ENCODE data around the gene CARS2. TPM values are rescaled to one million over a fixed set of nuclear protein-coding genes. Genes with fewer than 3 reads are reported as not detected.

Gene CARS2
- total RNA-seq, 2 experiments from 2014 or later, result 51.8 to 53.5 TPM

DNA sequence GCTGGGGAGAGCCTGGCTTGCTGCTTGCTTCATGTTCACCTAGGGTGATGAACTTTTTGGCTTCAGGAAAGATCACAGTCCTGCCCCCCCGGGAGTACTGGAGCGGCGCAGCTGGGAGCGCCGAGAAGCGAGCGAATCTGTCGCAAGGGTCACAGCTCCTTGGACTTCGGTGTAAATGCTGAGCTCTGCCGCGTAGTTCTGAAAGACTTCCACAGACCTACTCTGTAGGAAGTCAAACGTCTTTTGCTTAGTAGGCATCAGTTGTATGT lies 10.3 kb upstream of the CARS2 start:
- ChIA-PET POLR2A (interaction anchor here (0.5 to 4.4 kb wide), 9 partner anchors 10 to 198 kb away, joined by 3 to 39 read pairs (median 5); partner anchors contain the start of genes ANKRD10 and CARS2), CTCF (interaction anchor here (1.2 to 2.2 kb wide), 3 partner anchors 11 to 33 kb away, joined by 3 to 8 read pairs (median 4); no protein-coding TSS in a partner anchor)
- Mint-ChIP-seq H3K9me3 (no peaks in the 10 kb centered on the region), H3K4me3 (peak overlapping the region; percentile 89), H3K27ac (peak overlapping the region; percentile 93), H3K36me3 (ENCODE audit: low read depth) (peaks cover 28% of the 10 kb centered on the region), H3K4me1 (peaks cover 29% of the 10 kb centered on the region), H3K27me3 (no peaks in the 10 kb centered on the region)
- no peak for DNase-seq

DNA sequence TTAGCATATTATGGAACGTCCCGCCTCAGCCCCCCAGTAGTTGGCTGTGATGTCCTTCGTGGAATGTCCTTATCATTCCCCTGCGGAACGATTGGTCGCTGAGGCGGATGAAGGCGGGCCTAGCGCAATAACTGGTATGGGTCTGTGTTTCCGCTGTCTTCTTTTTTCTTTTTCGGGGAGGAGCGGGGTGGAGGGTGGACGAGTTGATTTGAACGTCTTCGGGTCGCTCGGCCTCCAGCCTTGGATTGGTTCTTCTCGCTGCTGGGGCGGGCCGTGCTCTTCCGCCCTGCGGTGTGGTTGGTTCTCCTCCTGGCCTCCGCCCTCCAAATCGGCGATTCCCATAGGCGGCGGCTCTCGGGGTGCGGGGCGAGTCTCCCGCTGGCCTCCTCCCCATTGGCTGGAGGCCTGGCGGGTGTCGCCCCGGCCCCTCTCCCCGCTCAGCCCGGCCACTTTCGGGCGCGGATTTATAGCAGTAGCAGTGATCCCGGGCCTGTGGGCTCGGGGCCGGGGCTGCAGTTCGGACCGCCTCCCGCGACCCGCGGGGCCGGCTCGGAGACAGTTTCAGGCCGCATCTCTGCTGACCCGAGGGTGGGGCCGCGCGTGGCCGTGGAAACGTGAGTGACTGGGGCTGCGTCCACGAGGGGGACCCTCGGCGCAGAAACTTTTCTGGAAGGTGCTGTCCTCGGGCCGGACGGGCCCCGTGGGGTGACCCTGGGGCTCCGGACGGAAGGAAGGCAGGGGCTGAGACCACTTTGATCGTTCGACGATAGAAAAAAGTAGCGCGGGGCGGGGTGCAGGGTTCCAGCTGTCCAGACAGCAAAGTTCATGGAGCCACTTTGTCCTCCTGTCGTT lies 9.7 kb upstream of the CARS2 start:
- Mint-ChIP-seq H3K9me3 (no peaks in the 10 kb centered on the region), H3K27me3 (no peaks in the 10 kb centered on the region), H3K4me1 (peaks cover 32% of the 10 kb centered on the region), H3K27ac (peak overlapping the region; percentile 93), H3K4me3 (peak overlapping the region; percentile 89), H3K36me3 (ENCODE audit: low read depth) (peaks cover 24% of the 10 kb centered on the region)
- peak; percentile 96 for DNase-seq
- POLR2A ChIA-PET, result interaction anchor here (0.5 to 4.4 kb wide), 30 partner anchors 8 to 1958 kb away, joined by 3 to 39 read pairs (median 4); partner anchors contain the start of genes ANKRD10 and CARS2
- CTCF ChIA-PET, result interaction anchor here (0.6 to 1.3 kb wide), 4 partner anchors 12 to 260 kb away, joined by 3 to 4 read pairs (median 4); no protein-coding TSS in a partner anchor

DNA sequence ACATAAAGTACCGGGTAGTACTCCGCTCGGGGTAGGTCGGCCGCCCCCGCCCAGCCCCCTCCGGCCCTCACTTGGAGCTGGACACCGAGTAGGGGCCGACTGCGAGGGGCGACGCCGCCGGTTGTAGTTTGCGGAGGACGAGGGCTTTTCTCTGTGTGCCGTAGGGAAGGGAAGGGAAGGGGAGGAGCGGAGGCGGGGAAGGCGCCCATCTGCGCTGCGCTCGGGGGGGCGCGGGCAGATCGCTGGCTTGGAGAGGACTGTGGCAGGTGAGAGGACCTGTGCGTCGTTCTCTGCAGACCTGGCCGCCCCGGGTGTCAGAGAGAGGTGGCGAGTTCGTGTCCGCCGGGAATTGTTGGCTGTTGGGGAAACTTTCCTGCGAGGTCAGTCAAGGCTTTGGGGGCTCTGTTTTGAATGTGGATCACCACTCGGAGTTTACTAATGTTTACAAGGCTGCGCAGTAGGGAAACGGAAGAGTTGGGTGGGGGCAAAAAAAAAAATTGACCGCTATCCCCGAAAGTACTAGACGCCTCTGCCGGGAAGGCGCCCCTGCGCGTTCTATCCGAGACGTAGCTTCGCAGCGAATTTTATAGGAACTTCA lies 9.0 kb upstream of the CARS2 start:
- no peaks in the 10 kb centered on the region for H3K27me3 Mint-ChIP-seq
- H3K4me3 Mint-ChIP-seq, result peak overlapping the region; percentile 89
- H3K36me3 Mint-ChIP-seq (ENCODE audit: low read depth), result peaks cover 19% of the 10 kb centered on the region
- H3K27ac Mint-ChIP-seq, result peak overlapping the region; percentile 93
- DNase-seq, result peak; percentile 65
- POLR2A ChIA-PET, result interaction anchor here (0.6 to 4.4 kb wide), 24 partner anchors 9 to 1959 kb away, joined by 3 to 39 read pairs (median 4); partner anchors contain the start of genes ANKRD10 and CARS2
- CTCF ChIA-PET, result interaction anchor here (0.6 to 1.2 kb wide), 3 partner anchors 11 to 259 kb away, joined by 3 to 4 read pairs (median 4); no protein-coding TSS in a partner anchor
- no peaks in the 10 kb centered on the region for H3K9me3 Mint-ChIP-seq
- peaks cover 32% of the 10 kb centered on the region for H3K4me1 Mint-ChIP-seq

DNA sequence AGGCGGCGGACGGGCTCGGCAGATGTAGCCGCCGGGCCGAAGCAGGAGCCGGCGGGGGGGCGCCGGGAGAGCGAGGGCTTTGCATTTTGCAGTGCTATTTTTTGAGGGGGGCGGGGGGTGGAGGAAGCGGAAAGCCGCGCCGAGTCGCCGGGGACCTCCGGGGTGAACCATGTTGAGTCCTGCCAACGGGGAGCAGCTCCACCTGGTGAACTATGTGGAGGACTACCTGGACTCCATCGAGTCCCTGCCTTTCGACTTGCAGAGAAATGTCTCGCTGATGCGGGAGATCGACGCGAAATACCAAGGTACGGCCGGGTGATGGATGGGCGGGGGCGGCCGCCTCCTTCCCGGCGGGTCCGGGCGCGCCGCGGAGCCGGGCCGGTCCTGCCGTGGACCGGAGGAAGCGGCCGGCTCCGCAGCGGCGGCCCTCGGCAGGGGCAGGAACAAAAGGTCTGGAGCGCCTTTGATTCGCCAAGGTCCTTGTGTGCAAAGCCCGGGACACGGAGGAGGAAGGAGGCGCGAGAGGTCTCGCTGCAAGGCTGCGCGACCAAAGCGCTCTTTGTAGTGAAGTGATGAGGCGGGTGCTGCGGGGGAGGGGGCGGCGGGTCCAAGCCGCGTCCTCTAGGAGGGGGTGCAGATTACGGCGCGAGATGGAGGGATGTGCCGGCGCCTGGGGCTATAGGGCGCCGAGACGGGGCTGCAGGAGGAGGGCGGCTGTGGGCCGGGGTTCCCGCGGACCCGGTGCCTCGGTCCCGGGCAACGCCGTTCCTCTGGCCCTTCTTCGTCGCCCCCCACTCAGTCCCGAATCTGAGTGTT lies 8.3 kb upstream of the CARS2 start:
- Mint-ChIP-seq H3K27ac (peak overlapping the region; percentile 93), H3K4me3 (peak overlapping the region; percentile 89), H3K9me3 (no peaks in the 10 kb centered on the region), H3K27me3 (no peaks in the 10 kb centered on the region), H3K36me3 (ENCODE audit: low read depth) (peaks cover 11% of the 10 kb centered on the region), H3K4me1 (peaks cover 30% of the 10 kb centered on the region)
- peak; percentile 72 for DNase-seq
- POLR2A ChIA-PET, result interaction anchor here (1.0 to 4.4 kb wide), 9 partner anchors 8 to 298 kb away, joined by 3 to 45 read pairs (median 4); partner anchors contain the start of genes ANKRD10, CARS2 and NAXD
- CTCF ChIA-PET, result interaction anchor here (1.0 kb wide), 1 partner anchor 258 kb away, joined by 4 read pairs; no protein-coding TSS in a partner anchor

DNA sequence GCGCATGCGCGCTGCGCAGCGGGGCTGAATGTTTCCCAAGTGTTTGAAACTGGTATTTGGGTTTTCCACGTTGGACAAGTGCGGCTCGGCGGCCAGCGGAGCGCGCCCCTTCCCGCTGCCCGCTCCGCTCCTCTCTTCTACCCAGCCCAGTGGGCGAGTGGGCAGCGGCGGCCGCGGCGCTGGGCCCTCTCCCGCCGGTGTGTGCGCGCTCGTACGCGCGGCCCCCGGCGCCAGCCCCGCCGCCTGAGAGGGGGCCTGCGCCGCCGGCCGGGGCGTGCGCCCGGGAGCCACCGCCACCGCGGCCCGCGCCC lies 7.7 kb upstream of the CARS2 start, which contains the start of gene ING1:
ING1 (plus strand) TSS at position 59 of the 311 bp plus-strand sequence. CDS start 450 bp downstream, outside the sequence.
- Mint-ChIP-seq H3K4me3 (peak within 1 kb of the TSS; percentile 94), H3K36me3 (ENCODE audit: low read depth) (peaks cover 7% of the 10 kb centered on the region), H3K27me3 (no peaks in the 10 kb centered on the region), H3K4me1 (peaks cover 29% of the 10 kb centered on the region), H3K9me3 (no peaks in the 10 kb centered on the region), H3K27ac (peak within 1 kb of the TSS; percentile 98)
- no peak for DNase-seq
- ChIA-PET POLR2A (interaction anchor here (1.0 to 3.8 kb wide), 5 partner anchors 9 to 299 kb away, joined by 3 to 45 read pairs (median 4); partner anchors contain the start of gene NAXD), CTCF (no interaction called here)

DNA sequence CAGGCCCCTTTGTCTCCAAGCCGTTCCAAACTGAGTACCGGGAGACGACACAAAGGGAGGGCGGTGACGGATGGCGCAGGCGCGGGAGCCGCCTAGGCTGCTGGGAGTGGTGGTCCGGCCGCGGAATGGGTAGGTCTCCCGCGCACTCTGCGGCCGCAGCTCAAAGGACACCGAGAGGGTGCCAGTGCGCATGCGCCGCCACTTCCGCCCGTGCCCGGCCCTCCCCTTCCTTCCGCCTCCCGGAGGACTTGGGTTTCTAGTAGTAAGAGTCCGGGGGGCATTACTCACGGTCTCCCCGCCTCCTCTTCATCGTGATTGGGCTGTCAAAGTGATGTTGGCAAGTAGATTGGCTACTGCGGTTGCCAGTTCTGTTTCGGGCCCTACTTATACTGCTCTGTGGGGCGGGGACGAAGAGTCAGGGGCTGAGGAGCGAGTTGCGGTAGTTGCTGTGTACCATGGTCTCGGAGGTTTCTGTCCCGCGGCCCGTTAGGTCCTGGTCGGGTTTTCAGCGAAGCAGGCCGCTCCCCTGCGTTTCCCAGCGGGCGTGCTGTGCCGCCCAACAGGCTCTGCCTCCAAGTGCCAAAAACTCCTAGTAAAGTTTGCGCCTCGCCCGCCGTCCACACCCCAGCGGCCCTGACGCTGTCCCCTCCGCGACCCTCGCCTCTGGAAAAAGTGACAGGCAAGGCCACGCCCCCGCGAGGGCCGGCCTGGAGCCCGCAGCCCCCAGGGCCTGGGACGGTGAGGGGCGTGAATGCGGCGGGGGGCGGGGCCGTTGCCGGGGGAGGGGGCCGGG lies 7.1 kb upstream of the CARS2 start:
- Mint-ChIP-seq H3K27me3 (no peaks in the 10 kb centered on the region), H3K36me3 (ENCODE audit: low read depth) (peaks cover 7% of the 10 kb centered on the region), H3K27ac (peak overlapping the region; percentile 98), H3K4me1 (peaks cover 29% of the 10 kb centered on the region), H3K4me3 (peak overlapping the region; percentile 94), H3K9me3 (no peaks in the 10 kb centered on the region)
- DNase-seq, result peak; percentile 100
- ChIA-PET CTCF (interaction anchor here (1.0 to 1.1 kb wide), 2 partner anchors 29 to 202 kb away, joined by 3 read pairs; partner anchors contain the start of gene ANKRD10), POLR2A (interaction anchor here (0.6 to 3.8 kb wide), 19 partner anchors 7 to 448 kb away, joined by 3 to 45 read pairs (median 4); partner anchors contain the start of genes ANKRD10 and NAXD)

DNA sequence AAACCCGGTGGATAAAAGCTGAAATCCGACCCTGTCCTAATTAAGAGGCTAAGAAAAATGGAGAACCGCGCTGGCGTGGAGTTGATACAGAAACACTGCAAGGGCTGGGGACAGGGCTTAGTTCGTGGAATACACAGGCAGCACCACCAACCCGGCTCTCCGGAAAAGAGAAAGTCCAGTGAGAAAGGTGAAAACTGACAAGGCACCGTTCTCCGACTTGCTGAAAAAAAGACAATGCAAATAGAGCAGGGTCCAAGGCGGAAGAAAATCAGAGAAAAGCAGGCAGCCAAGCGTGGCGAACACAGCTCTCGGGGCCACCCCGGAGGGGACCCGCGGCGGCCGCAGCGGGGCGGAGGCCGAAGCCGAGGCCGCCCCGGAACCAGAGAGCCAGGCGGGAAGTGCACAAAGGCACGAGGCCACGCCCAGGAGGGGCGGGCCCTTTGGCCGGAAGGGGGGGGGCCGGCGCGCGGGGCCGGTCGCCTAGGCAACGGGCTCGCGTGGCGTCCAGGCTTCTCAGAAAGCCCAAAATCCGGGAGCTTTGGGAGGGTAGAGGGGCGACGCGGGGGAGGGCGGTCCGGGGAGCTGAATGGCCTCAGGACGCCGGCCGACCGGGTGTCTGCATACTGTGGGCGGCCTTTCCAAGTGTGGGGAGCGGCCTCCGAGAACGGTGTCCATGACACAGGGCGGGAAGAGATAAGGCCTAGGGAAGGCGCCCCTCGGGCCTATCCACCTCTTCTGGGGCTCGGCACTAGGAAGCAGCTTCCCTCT lies 6.3 kb upstream of the CARS2 start:
- no peaks in the 10 kb centered on the region for H3K27me3 Mint-ChIP-seq
- peaks cover 21% of the 10 kb centered on the region for H3K4me1 Mint-ChIP-seq
- POLR2A ChIA-PET, result interaction anchor here (0.6 to 3.8 kb wide), 23 partner anchors 8 to 449 kb away, joined by 3 to 45 read pairs (median 4); partner anchors contain the start of genes ANKRD10 and NAXD
- DNase-seq, result peak; percentile 86
- CTCF ChIA-PET, result interaction anchor here (1.0 to 1.1 kb wide), 2 partner anchors 29 to 203 kb away, joined by 3 read pairs; partner anchors contain the start of gene ANKRD10
- H3K4me3 Mint-ChIP-seq, result peak overlapping the region; percentile 94
- peaks cover 4% of the 10 kb centered on the region for H3K36me3 Mint-ChIP-seq (ENCODE audit: low read depth)
- peak overlapping the region; percentile 98 for H3K27ac Mint-ChIP-seq
- H3K9me3 Mint-ChIP-seq, result no peaks in the 10 kb centered on the region

DNA sequence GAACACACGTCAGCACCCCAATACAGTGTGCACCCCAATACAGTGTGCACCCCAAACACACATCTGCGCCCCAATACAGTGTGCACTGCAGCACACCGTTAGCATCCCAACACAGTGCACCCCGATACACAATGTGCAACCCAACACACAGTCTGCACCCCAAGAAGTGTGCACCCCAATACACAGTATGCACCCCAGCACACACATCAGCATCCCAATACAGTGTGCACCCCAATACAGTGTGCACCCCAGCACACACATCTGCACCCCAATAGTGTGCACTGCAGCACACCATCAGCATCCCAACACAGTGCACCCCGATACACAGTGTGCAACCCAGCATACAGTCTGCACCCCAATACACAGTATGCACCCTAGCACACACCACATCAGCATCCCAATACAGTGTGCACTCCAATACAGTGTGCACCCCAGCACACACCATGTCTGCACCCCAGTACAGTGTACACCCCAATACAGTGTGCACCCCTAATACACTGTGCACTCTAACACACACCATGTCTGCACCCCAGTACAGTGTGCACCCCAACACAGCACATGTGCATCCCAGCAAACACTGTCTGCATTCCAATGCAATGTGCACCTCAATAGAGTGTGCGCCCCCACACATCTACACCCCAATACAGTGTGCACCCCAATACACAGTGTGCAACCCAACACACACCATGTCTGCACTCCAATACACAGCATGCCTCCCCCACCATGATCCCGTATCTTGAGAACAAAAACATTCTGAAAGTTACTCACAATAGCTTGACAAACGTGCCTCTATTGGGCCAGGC lies 855 bp upstream of the CARS2 start:
- H3K27ac Mint-ChIP-seq, result peak overlapping the region; percentile 61
- no peaks in the 10 kb centered on the region for H3K9me3 Mint-ChIP-seq
- peaks cover 15% of the 10 kb centered on the region for H3K36me3 Mint-ChIP-seq (ENCODE audit: low read depth)
- POLR2A ChIA-PET, result interaction anchor here (1.2 to 4.0 kb wide), 4 partner anchors 10 to 207 kb away, joined by 4 to 39 read pairs (median 11); partner anchors contain the start of gene ANKRD10
- CTCF ChIA-PET, result interaction anchor here (2.5 kb wide), 1 partner anchor 23 kb away, joined by 11 read pairs; no protein-coding TSS in a partner anchor
- peak overlapping the region; percentile 93 for H3K4me3 Mint-ChIP-seq
- no peaks in the 10 kb centered on the region for H3K27me3 Mint-ChIP-seq
- no peak for DNase-seq
- peaks cover 48% of the 10 kb centered on the region for H3K4me1 Mint-ChIP-seq

DNA sequence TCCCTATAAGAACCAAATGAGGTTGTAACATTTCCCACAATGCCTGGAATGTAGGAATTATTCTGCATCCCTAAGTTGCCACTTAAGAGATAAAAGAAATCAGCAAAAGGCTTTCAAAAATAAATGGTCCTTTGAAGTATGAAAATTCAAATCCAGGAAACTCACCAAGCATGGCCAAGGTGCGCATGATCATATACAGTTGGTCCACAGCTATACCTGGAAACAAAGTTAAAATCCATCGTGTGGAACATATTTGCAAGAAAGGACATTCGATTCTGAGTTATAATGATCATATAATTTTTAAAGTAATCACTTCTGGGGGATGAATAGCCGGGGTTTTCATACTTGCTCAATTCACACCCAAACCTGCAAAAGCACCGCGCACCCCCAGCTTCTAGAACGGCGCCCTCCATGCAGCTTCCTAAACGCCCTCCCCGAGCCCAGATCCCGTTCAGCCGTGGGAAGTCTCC lies 525 bp downstream of the CARS2 start:
- Mint-ChIP-seq H3K36me3 (ENCODE audit: low read depth) (peaks cover 24% of the 10 kb centered on the region), H3K9me3 (no peaks in the 10 kb centered on the region), H3K4me3 (peak overlapping the region; percentile 93), H3K27me3 (no peaks in the 10 kb centered on the region), H3K4me1 (peaks cover 43% of the 10 kb centered on the region), H3K27ac (peak overlapping the region; percentile 86)
- ChIA-PET POLR2A (interaction anchor here (0.7 to 4.0 kb wide), 7 partner anchors 9 to 209 kb away, joined by 3 to 39 read pairs (median 4); partner anchors contain the start of genes ANKRD10 and ING1), CTCF (interaction anchor here (1.7 to 2.5 kb wide), 2 partner anchors 12 to 22 kb away, joined by 8 to 11 read pairs; no protein-coding TSS in a partner anchor)
- no peak for DNase-seq
